H1 (cell line): ENCODE data around the gene UIMC1. TPM values are rescaled to one million over a fixed set of nuclear protein-coding genes. Genes with fewer than 3 reads are reported as not detected.

Source experiments
- BCL11A ChIP-seq, 2 experiments: IDR thresholded peaks; one replicate each; pipeline ENCODE4 v1.6.1; 2011; ENCODE audit warnings: low read depth in 2 of 2, low read length in 2 of 2, mild to moderate bottlenecking in 2 of 2
- RBBP5 ChIP-seq: IDR thresholded peaks from 2 replicates; pipeline ENCODE4 v1.7.1; 2012; ENCODE audit warnings: low read depth, mild to moderate bottlenecking, inconsistent platforms, low read length, moderate library complexity, borderline replicate concordance
- SP4 ChIP-seq: IDR thresholded peaks from 2 replicates; pipeline ENCODE4 v1.6.1; 2012; ENCODE audit warnings: low read length, inconsistent platforms
- TCF12 ChIP-seq: IDR thresholded peaks from 2 replicates; pipeline ENCODE4 v1.6.1; 2011; ENCODE audit warnings: low read depth, mild to moderate bottlenecking, low read length
- polyA plus RNA-seq, 7 experiments: library from polyadenylated mRNA; depleted of rRNA in 3 of 7; stranded (reverse) in 5 of 7; unstranded in 2 of 7; fragments of >200 nt in 5 of 7; fragments of 200-250 nt in 2 of 7; gene quantifications; 1 replicate in 5 of 7; 2 replicates in 1 of 7; 4 replicates in 1 of 7; pipeline versions ENCODE4 v1.2.1 to v1.2.3, GENCODE V29; 2011 to 2013; ENCODE audit warnings: missing spikeins in 2 of 7, mixed read lengths in 2 of 7
- total RNA-seq: library from RNA; stranded (reverse); fragmentation: NEBNext Ultra II Directional; extraction: Animal tissue kit (Norgen Biotek cat#: 25700); gene quantifications from 2 replicates; pipeline ENCODE4 v1.2.1, GENCODE V29; 2021

Gene UIMC1
- total and polyA plus RNA-seq, 2 of the 8 experiments (the other 6 are each of a cell fraction or from before 2014, with no cell fraction given): 12.8 to 43.7 TPM

DNA sequence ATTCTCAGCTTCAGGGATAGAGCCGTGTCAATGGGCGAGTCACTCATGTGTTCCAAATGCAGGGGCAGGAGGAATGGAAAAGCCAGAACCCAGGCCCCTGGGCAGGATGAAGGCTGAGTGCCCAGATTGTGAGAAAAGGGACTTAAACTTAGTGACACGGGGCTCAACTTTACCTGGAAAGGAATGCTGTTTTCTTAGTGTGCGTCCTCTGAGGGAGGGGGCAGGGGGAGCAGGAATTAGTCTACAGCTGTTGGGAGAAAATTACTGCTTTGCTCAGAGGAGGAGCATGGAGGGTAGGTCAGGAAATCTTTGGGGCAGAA lies 122.0 kb downstream of the UIMC1 start (continued):
- TF ChIP-seq SP4 (no peak), RBBP5 (no peak), BCL11A (IDR thresholded peaks at IDR 0.05; ENCODE audit: low read depth in 2 of 2, low read length in 2 of 2) (no peak), TCF12 (no peak)
